ENCODE measurements around the gene CXorf65. TPM values are rescaled to one million over a fixed set of nuclear protein-coding genes. Genes with fewer than 3 reads are reported as not detected.

Gene CXorf65
- total RNA-seq, 2 donors from 2014 or later: not detected

DNA sequence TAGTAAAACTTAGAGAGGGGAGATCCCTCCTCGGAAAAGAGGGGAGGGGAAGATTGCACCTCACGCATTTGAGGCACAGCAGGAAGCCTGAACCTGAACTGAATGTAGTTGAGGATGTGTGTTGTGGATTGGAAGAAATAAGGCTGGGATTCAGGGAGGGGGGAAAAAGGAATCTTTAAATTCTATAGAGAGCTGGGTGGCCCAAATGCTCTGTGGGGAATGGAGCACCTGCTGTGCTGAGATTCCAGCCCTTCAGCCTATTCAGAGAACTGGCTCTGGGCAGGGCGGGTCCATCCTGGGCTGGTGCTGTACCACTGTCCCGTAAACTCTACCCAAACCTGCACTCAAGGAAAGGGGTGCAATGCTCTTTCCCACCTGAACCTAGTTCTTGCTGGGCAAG is 6.8 kb downstream of the CXorf65 start:
- H3K27me3 Mint-ChIP-seq (ENCODE audit: insufficient read depth): peaks cover 21% of the 10 kb centered on the region
- TF ChIP-seq, protein P1, sequence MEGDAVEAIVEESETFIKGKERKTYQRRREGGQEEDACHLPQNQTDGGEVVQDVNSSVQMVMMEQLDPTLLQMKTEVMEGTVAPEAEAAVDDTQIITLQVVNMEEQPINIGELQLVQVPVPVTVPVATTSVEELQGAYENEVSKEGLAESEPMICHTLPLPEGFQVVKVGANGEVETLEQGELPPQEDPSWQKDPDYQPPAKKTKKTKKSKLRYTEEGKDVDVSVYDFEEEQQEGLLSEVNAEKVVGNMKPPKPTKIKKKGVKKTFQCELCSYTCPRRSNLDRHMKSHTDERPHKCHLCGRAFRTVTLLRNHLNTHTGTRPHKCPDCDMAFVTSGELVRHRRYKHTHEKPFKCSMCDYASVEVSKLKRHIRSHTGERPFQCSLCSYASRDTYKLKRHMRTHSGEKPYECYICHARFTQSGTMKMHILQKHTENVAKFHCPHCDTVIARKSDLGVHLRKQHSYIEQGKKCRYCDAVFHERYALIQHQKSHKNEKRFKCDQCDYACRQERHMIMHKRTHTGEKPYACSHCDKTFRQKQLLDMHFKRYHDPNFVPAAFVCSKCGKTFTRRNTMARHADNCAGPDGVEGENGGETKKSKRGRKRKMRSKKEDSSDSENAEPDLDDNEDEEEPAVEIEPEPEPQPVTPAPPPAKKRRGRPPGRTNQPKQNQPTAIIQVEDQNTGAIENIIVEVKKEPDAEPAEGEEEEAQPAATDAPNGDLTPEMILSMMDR (conservative IDR thresholded peaks at IDR 0.05): no peak
- Histone ChIP-seq H3K27me3 (ENCODE audit: control insufficient read depth, insufficient read depth, low read length, poor library complexity, severe bottlenecking) (no peaks in the 10 kb centered on the region), H3K4me1 (ENCODE audit: control insufficient read depth, insufficient read depth, low read length) (peaks cover 7% of the 10 kb centered on the region), H3K36me3 (ENCODE audit: control insufficient read depth, insufficient read depth, low read length) (no peaks in the 10 kb centered on the region), H3K27ac (ENCODE audit: low read depth, low read length) (no peak overlapping the region), H3K9ac (ENCODE audit: extremely low read depth, low read length, poor library complexity, severe bottlenecking) (no peak overlapping the region), H3K4me3 (ENCODE audit: low read length) (no peak overlapping the region), H3K9me3 (ENCODE audit: control insufficient read depth, low read length) (no peaks in the 10 kb centered on the region)
- peaks cover 53% of the 10 kb centered on the region for H3K9me3 Mint-ChIP-seq
- no peak overlapping the region for H3K27ac Mint-ChIP-seq
- 19% methylated on average over 4 of the region's 4 CpGs; no CpG with 5 or more reads in 1 of the 2 experiments for WGBS, 2 experiments (ENCODE audit: insufficient coverage in 1 of 2, insufficient read length in 1 of 2)
- H3K4me3 Mint-ChIP-seq: peak overlapping the region; percentile 40
- H3K4me1 Mint-ChIP-seq: peaks cover 40% of the 10 kb centered on the region
- peak; percentile 68 for DNase-seq
- no peaks in the 10 kb centered on the region for H3K36me3 Mint-ChIP-seq (ENCODE audit: low read depth)

- TF ChIP-seq, protein P1 (conservative IDR thresholded peaks at IDR 0.05): no peak
- no peak overlapping the region for H3K27ac Mint-ChIP-seq
Measured at GRCh38 chrX:71098951-71099506, 7.5 kb downstream of the CXorf65 start.

DNA sequence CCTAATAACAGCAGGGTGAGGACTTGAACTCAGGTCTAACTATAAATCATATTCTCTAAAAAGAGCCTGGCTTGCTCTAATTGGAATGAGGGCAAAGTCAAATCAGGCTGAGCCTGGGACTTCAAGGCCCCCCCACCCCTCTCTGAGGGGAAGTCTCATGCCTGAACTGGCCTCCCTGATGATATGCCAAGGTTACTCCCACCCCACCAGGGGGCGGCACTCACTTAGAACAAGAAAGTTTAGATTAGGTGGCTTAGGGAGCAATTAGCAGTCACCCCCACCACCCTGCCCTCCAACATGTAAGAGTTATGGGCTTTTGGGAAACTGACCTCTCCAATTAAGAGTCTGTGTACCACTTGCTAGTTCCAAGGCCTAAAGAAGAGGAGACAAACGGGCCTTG is 8.2 kb downstream of the CXorf65 start:
- DNase-seq: peak; percentile 51
- H3K9me3 Mint-ChIP-seq: peaks cover 57% of the 10 kb centered on the region
- H3K27ac Mint-ChIP-seq: no peak overlapping the region
- TF ChIP-seq, protein P1 (conservative IDR thresholded peaks at IDR 0.05): peak; percentile 63
- 41 to 63% methylated on average over 1 of the region's 2 CpGs for WGBS, 2 experiments (ENCODE audit: insufficient coverage in 1 of 2, insufficient read length in 1 of 2)
- H3K9me3 ChIP-seq (ENCODE audit: control insufficient read depth, low read length): no peaks in the 10 kb centered on the region
- H3K4me1 Mint-ChIP-seq: peaks cover 30% of the 10 kb centered on the region
- H3K36me3 ChIP-seq (ENCODE audit: control insufficient read depth, insufficient read depth, low read length): no peaks in the 10 kb centered on the region
- peaks cover 4% of the 10 kb centered on the region for H3K4me1 ChIP-seq (ENCODE audit: control insufficient read depth, insufficient read depth, low read length)
- H3K36me3 Mint-ChIP-seq (ENCODE audit: low read depth): no peaks in the 10 kb centered on the region
- no peak overlapping the region for H3K4me3 ChIP-seq (ENCODE audit: low read length)
- no peak overlapping the region for H3K9ac ChIP-seq (ENCODE audit: extremely low read depth, low read length, poor library complexity, severe bottlenecking)
- peaks cover 29% of the 10 kb centered on the region for H3K27me3 Mint-ChIP-seq (ENCODE audit: insufficient read depth)
- no peak overlapping the region for H3K4me3 Mint-ChIP-seq
- no peak overlapping the region for H3K27ac ChIP-seq (ENCODE audit: low read depth, low read length)
- H3K27me3 ChIP-seq (ENCODE audit: control insufficient read depth, insufficient read depth, low read length, poor library complexity, severe bottlenecking): no peaks in the 10 kb centered on the region

More at GRCh38 chrX:71098951-71099506, 7.5 kb downstream of the CXorf65 start:
- H3K36me3 Mint-ChIP-seq (ENCODE audit: low read depth): no peaks in the 10 kb centered on the region
- no peak overlapping the region for H3K9ac ChIP-seq (ENCODE audit: extremely low read depth, low read length, poor library complexity, severe bottlenecking)
- peaks cover 7% of the 10 kb centered on the region for H3K4me1 ChIP-seq (ENCODE audit: control insufficient read depth, insufficient read depth, low read length)
- peaks cover 26% of the 10 kb centered on the region for H3K27me3 Mint-ChIP-seq (ENCODE audit: insufficient read depth)
- H3K4me3 Mint-ChIP-seq: no peak overlapping the region
- no peak overlapping the region for H3K4me3 ChIP-seq (ENCODE audit: low read length)
- WGBS, 2 experiments (ENCODE audit: insufficient coverage in 1 of 2, insufficient read length in 1 of 2): 30% methylated on average over 5 of the region's 5 CpGs; no CpG with 5 or more reads in 1 of the 2 experiments
- H3K36me3 ChIP-seq (ENCODE audit: control insufficient read depth, insufficient read depth, low read length): no peaks in the 10 kb centered on the region
- no peaks in the 10 kb centered on the region for H3K27me3 ChIP-seq (ENCODE audit: control insufficient read depth, insufficient read depth, low read length, poor library complexity, severe bottlenecking)
- H3K9me3 Mint-ChIP-seq: peaks cover 53% of the 10 kb centered on the region
- peaks cover 33% of the 10 kb centered on the region for H3K4me1 Mint-ChIP-seq
- no peaks in the 10 kb centered on the region for H3K9me3 ChIP-seq (ENCODE audit: control insufficient read depth, low read length)
- peak; percentile 50 for DNase-seq
- H3K27ac ChIP-seq (ENCODE audit: low read depth, low read length): no peak overlapping the region

Data from endodermal cell (in vitro differentiated cells).